Uterus (tissue), 2 donors: ENCODE measurements around the gene ZNF668.

Experiments used
- POLR2A ChIP-seq, 2 donors: fragments of 450-650 bp; IDR thresholded peaks; one replicate each; pipeline ENCODE4 v1.6.1; 2016; ENCODE audit warnings: antibody characterized with exemption in 2 of 2, mild to moderate bottlenecking in 1 of 2, moderate library complexity in 1 of 2
- TF ChIP-seq, protein P1 (sequence below), 4 experiments: fragments of 200-600 bp in 2 of 4; fragments of 450-650 bp in 2 of 4; sonication (generic) in 2 of 4; IDR thresholded peaks; one replicate each; pipeline ENCODE4 v1.5.1; 2016 to 2019; ENCODE audit warnings: antibody characterized with exemption in 4 of 4, mild to moderate bottlenecking in 2 of 4, moderate library complexity in 1 of 4

DNA sequence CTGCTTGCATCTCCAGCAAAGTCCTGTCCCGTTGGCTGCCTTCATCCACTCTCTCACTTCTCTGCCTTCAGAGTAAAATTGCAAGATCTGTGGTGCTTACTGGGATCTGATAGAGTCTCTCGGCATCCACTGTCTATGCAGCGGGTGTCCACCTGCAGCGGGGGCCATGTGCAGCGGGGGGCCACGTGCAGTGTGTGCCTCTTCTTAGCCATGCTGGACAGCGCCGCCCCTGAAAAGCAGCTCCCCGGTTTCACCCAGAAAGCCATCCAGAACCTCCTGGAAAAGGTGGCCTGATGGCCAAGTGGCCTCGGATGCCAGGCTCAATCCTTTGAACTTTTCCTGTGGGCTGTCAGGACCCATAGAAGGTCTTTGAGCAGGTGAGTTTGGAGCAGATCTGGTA is 31.2 kb downstream of the ZNF668 start:
- no peak for TF ChIP-seq POLR2A (IDR thresholded peaks at IDR 0.05)
- TF ChIP-seq, protein P1, sequence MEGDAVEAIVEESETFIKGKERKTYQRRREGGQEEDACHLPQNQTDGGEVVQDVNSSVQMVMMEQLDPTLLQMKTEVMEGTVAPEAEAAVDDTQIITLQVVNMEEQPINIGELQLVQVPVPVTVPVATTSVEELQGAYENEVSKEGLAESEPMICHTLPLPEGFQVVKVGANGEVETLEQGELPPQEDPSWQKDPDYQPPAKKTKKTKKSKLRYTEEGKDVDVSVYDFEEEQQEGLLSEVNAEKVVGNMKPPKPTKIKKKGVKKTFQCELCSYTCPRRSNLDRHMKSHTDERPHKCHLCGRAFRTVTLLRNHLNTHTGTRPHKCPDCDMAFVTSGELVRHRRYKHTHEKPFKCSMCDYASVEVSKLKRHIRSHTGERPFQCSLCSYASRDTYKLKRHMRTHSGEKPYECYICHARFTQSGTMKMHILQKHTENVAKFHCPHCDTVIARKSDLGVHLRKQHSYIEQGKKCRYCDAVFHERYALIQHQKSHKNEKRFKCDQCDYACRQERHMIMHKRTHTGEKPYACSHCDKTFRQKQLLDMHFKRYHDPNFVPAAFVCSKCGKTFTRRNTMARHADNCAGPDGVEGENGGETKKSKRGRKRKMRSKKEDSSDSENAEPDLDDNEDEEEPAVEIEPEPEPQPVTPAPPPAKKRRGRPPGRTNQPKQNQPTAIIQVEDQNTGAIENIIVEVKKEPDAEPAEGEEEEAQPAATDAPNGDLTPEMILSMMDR (IDR thresholded peaks at IDR 0.05), result no peak
